NB4 (cell line): ENCODE results near the gene JAKMIP2.

Experiments used
- MYC ChIP-seq: IDR thresholded peaks from 2 replicates; pipeline ENCODE4 v1.6.1; 2011; ENCODE audit warnings: low read depth, low read length
- POLR2A ChIP-seq: IDR thresholded peaks from 2 replicates; pipeline ENCODE4 v1.6.1; 2011; ENCODE audit warnings: mild to moderate bottlenecking; ENCODE audit not compliant: insufficient read length; ENCODE audit errors: extremely low read depth
- TF ChIP-seq, protein P1 (sequence below): IDR thresholded peaks from one replicate; pipeline ENCODE4 v1.5.1; 2012; ENCODE audit warnings: low read depth, low read length

- TF ChIP-seq, protein P1, sequence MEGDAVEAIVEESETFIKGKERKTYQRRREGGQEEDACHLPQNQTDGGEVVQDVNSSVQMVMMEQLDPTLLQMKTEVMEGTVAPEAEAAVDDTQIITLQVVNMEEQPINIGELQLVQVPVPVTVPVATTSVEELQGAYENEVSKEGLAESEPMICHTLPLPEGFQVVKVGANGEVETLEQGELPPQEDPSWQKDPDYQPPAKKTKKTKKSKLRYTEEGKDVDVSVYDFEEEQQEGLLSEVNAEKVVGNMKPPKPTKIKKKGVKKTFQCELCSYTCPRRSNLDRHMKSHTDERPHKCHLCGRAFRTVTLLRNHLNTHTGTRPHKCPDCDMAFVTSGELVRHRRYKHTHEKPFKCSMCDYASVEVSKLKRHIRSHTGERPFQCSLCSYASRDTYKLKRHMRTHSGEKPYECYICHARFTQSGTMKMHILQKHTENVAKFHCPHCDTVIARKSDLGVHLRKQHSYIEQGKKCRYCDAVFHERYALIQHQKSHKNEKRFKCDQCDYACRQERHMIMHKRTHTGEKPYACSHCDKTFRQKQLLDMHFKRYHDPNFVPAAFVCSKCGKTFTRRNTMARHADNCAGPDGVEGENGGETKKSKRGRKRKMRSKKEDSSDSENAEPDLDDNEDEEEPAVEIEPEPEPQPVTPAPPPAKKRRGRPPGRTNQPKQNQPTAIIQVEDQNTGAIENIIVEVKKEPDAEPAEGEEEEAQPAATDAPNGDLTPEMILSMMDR, result no peak
- TF ChIP-seq MYC (no peak), POLR2A (no peak)
Measured at GRCh38 chr5:147743012-147743411, 39.5 kb downstream of the JAKMIP2 start.
